ENCODE data around the gene TK2. TPM values are rescaled to one million over a fixed set of nuclear protein-coding genes. Genes with fewer than 3 reads are reported as not detected.

Gene TK2
- total RNA-seq, result 10 to 100 TPM; 10.5 to 31.9 TPM
- 10 to 100 TPM; 19.5 to 22.5 TPM for polyA plus RNA-seq

GRCh38 chr16:66549284-66550131, at the start of gene TK2:
TSS of gene TK2 (minus strand) at chr16:66550122. CDS start at chr16:66550061, 61 bp downstream.
- Histone ChIP-seq H3K4me3 (ENCODE audit: low read depth in 1 of 3, low read length in 3 of 3) (peak within 1 kb of the TSS; percentile 73 to 88 (median 83)), H3K9me3 (ENCODE audit: control insufficient read depth in 4 of 4, low read length in 3 of 4) (no peaks in the 10 kb centered on the region), H3K4me1 (ENCODE audit: control insufficient read depth in 4 of 4, insufficient read depth in 4 of 4, low read length in 3 of 4) (peaks cover 2 to 31% (median 22%) of the 10 kb centered on the region in 4 donors), H3K36me3 (ENCODE audit: control insufficient read depth in 4 of 4, insufficient read depth in 3 of 4, low read depth in 1 of 4, low read length in 3 of 4) (peaks cover 0 to 1% (median 0%) of the 10 kb centered on the region in 4 donors), H3K27ac (ENCODE audit: low read depth in 1 of 2, low read length in 2 of 2) (peak within 1 kb of the TSS; percentile 90 to 94), H3K9ac (ENCODE audit: low read depth in 1 of 2, low read length in 2 of 2) (peak within 1 kb of the TSS; percentile 81 to 85), H3K27me3 (ENCODE audit: control insufficient read depth in 4 of 4, insufficient read depth in 4 of 4, low read length in 3 of 4) (no peaks in the 10 kb centered on the region)
- WGBS, result 3% methylated on average over 80 of the region's 80 CpGs
- TF ChIP-seq FOXA1 (IDR thresholded peaks at IDR 0.05) (no peak), NR2F2 (IDR thresholded peaks at IDR 0.05) (no peak), EGR1 (IDR thresholded peaks at IDR 0.05; ENCODE audit: low read depth in 2 of 2) (no peak), TAF1 (conservative IDR thresholded peaks at IDR 0.05) (no peak), YY1 (IDR thresholded peaks at IDR 0.05) (peak; percentile 22), CTCF (IDR thresholded peaks at IDR 0.05; ENCODE audit: low read depth, low read length, missing input control) (peak; percentile 18), HNF4A (conservative IDR thresholded peaks at IDR 0.05) (no peak), JUND (IDR thresholded peaks at IDR 0.05) (no peak), SP1 (IDR thresholded peaks at IDR 0.05) (no peak), HNF4G (IDR thresholded peaks at IDR 0.05) (no peak)
- TF ChIP-seq, protein P1, sequence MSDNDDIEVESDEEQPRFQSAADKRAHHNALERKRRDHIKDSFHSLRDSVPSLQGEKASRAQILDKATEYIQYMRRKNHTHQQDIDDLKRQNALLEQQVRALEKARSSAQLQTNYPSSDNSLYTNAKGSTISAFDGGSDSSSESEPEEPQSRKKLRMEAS (IDR thresholded peaks at IDR 0.05), result no peak
- TF ChIP-seq, protein P2, sequence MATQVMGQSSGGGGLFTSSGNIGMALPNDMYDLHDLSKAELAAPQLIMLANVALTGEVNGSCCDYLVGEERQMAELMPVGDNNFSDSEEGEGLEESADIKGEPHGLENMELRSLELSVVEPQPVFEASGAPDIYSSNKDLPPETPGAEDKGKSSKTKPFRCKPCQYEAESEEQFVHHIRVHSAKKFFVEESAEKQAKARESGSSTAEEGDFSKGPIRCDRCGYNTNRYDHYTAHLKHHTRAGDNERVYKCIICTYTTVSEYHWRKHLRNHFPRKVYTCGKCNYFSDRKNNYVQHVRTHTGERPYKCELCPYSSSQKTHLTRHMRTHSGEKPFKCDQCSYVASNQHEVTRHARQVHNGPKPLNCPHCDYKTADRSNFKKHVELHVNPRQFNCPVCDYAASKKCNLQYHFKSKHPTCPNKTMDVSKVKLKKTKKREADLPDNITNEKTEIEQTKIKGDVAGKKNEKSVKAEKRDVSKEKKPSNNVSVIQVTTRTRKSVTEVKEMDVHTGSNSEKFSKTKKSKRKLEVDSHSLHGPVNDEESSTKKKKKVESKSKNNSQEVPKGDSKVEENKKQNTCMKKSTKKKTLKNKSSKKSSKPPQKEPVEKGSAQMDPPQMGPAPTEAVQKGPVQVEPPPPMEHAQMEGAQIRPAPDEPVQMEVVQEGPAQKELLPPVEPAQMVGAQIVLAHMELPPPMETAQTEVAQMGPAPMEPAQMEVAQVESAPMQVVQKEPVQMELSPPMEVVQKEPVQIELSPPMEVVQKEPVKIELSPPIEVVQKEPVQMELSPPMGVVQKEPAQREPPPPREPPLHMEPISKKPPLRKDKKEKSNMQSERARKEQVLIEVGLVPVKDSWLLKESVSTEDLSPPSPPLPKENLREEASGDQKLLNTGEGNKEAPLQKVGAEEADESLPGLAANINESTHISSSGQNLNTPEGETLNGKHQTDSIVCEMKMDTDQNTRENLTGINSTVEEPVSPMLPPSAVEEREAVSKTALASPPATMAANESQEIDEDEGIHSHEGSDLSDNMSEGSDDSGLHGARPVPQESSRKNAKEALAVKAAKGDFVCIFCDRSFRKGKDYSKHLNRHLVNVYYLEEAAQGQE (IDR thresholded peaks at IDR 0.05), result no peak
- TF ChIP-seq, protein P3, sequence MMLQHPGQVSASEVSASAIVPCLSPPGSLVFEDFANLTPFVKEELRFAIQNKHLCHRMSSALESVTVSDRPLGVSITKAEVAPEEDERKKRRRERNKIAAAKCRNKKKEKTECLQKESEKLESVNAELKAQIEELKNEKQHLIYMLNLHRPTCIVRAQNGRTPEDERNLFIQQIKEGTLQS (IDR thresholded peaks at IDR 0.05), result no peak
- DNase-seq (ENCODE audit: low spot score), result peak; percentile 70

DNA sequence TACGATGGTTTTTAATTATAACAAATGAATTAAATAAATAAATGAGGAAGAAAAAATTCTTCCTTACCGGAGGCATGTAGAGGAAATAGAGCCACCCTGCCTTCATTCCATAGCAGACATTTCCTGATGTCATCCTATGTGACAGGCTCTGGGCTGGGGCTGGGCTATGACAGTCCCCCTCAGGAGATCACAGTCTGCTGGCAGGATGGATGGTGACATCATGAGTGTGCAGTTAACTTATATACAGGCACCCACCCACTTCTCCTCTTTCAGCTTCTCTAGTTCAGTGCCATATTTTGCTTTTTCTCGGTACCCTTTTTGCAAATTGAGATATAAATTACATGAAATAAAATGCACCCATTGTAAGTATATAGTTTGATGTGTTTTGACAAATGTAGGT, 48.2 kb upstream of the TK2 start:
- Histone ChIP-seq H3K27me3 (ENCODE audit: control insufficient read depth in 4 of 4, insufficient read depth in 4 of 4, low read length in 3 of 4) (no peaks in the 10 kb centered on the region), H3K36me3 (ENCODE audit: control insufficient read depth in 4 of 4, insufficient read depth in 3 of 4, low read depth in 1 of 4, low read length in 3 of 4) (no peaks in the 10 kb centered on the region), H3K4me3 (ENCODE audit: low read depth in 1 of 3, low read length in 3 of 3) (no peak overlapping the region), H3K27ac (ENCODE audit: low read depth in 1 of 2, low read length in 2 of 2) (no peak overlapping the region), H3K9ac (ENCODE audit: low read depth in 1 of 2, low read length in 2 of 2) (no peak overlapping the region), H3K4me1 (ENCODE audit: control insufficient read depth in 4 of 4, insufficient read depth in 4 of 4, low read length in 3 of 4) (no peaks in the 10 kb centered on the region), H3K9me3 (ENCODE audit: control insufficient read depth in 4 of 4, low read length in 3 of 4) (no peaks in the 10 kb centered on the region)
- no peak for DNase-seq (ENCODE audit: low spot score)
- 87% methylated on average over 3 of the region's 3 CpGs for WGBS
- TF ChIP-seq EGR1 (IDR thresholded peaks at IDR 0.05; ENCODE audit: low read depth in 2 of 2) (no peak), HNF4G (IDR thresholded peaks at IDR 0.05) (no peak), HNF4A (conservative IDR thresholded peaks at IDR 0.05) (no peak), CTCF (IDR thresholded peaks at IDR 0.05; ENCODE audit: low read depth, low read length, missing input control) (no peak), GABPA (IDR thresholded peaks at IDR 0.05 in 1 of 2, conservative IDR thresholded peaks at IDR 0.05 in 1 of 2) (no peak), RXRA (IDR thresholded peaks at IDR 0.05) (no peak), JUND (IDR thresholded peaks at IDR 0.05) (no peak), NR2F2 (IDR thresholded peaks at IDR 0.05) (no peak), FOXA1 (IDR thresholded peaks at IDR 0.05) (no peak)
- TF ChIP-seq, protein P1 (IDR thresholded peaks at IDR 0.05), result no peak
- TF ChIP-seq, protein P2 (IDR thresholded peaks at IDR 0.05), result no peak

Data from liver (tissue), 9 donors.